ENCODE measurements around the gene BTK.

The BTK gene

GRCh38 chrX:101385795-101386541 is at the start of gene BTK:
Gene BTK (minus strand): TSS chrX:101386191. CDS start chrX:101375284, 10,907 bp downstream.
- no peak for DNase-seq (ENCODE audit: low read depth)

GRCh38 chrX:101430457-101431078 is 44.6 kb upstream of the BTK start:
- DNase-seq (ENCODE audit: low read depth), result no peak

- DNase-seq (ENCODE audit: low read depth), result no peak
Measured at GRCh38 chrX:101429934-101430333, 43.9 kb upstream of the BTK start.

GRCh38 chrX:101427954-101428353 is 42.0 kb upstream of the BTK start:
- no peak for DNase-seq (ENCODE audit: low read depth)

- no peak for DNase-seq (ENCODE audit: low read depth)
Measured at GRCh38 chrX:101419489-101419888, 33.5 kb upstream of the BTK start.

GRCh38 chrX:101417981-101418841 is 32.2 kb upstream of the BTK start:
- no peak for DNase-seq (ENCODE audit: low read depth)

- DNase-seq (ENCODE audit: low read depth), result no peak
Measured at GRCh38 chrX:101417190-101417589, 31.2 kb upstream of the BTK start.

- no peak for DNase-seq (ENCODE audit: low read depth)
Measured at GRCh38 chrX:101416691-101417090, 30.7 kb upstream of the BTK start.

GRCh38 chrX:101415180-101416145 is 29.5 kb upstream of the BTK start:
- DNase-seq (ENCODE audit: low read depth), result no peak

GRCh38 chrX:101411984-101412383 is 26.0 kb upstream of the BTK start:
- no peak for DNase-seq (ENCODE audit: low read depth)

DNA sequence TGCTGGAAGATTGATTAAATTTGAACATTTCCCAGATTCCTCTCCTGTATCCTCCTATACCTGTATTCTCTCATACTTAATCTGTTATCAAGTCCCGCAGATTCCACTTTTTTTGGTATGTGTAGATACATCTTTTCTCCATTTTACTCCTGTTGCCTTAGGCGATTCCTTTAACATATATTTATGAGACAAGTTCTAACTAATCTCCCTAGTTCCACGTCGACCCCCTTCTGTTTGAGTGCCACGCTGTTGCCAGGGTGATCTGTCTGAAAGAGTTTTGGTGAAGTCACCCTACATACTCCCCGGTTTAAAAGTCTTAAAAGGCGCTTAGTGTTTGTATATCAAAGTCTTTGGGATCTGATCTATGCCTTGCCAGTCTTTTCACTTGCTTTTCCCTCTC is 24.5 kb upstream of the BTK start:
- no peak for DNase-seq (ENCODE audit: low read depth)

DNA sequence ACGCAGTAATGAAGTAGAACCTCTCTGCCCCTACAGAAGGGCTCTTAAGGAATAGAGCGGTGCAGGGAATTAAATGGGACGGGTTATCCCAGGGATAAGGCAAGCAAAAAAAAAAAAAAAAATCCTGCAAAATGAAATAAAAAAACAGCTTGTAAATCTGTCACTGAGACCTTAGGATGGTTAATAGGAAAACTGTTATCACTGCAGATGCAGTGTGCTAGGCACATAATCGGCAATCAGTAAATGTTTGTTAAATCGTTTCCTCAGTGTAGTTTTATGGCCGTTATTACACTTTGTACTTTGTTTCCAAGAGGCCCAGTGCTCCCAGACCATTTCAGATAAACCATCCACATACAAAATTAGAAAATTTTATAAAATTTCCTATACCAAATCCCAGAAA is 23.1 kb upstream of the BTK start:
- DNase-seq (ENCODE audit: low read depth), result no peak

DNA sequence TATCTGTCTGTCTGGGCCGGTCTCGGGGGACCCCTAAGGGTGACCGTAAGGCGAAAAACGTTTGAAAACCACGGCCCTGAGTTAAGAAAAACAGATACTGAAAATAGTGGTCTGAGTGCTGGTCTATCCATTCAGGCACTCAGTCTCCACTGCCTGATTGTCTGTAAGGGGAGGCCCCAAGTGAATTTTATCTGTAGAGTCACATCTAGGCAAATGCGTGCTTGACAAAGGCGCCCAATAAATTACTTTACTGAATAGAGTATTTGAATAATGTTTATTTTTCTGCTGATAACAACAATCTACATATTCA is 22.5 kb upstream of the BTK start:
- no peak for DNase-seq (ENCODE audit: low read depth)

GRCh38 chrX:101407748-101408531 is 21.9 kb upstream of the BTK start, which contains the start of the genes GLA and HNRNPH2:
Gene GLA (minus strand): TSS chrX:101407925. CDS start chrX:101407903, 22 bp downstream.
Gene HNRNPH2 (plus strand): TSS chrX:101408222. CDS start chrX:101411989, 3,767 bp downstream.
- DNase-seq (ENCODE audit: low read depth), result peak; percentile 93

- no peak for DNase-seq (ENCODE audit: low read depth)
Measured at GRCh38 chrX:101407167-101407747, 21.3 kb upstream of the BTK start.

GRCh38 chrX:101399825-101400224 is 13.8 kb upstream of the BTK start:
- no peak for DNase-seq (ENCODE audit: low read depth)

- no peak for DNase-seq (ENCODE audit: low read depth)
Measured at GRCh38 chrX:101398694-101399093, 12.7 kb upstream of the BTK start.

GRCh38 chrX:101397779-101398178 is 11.8 kb upstream of the BTK start:
- no peak for DNase-seq (ENCODE audit: low read depth)

DNA sequence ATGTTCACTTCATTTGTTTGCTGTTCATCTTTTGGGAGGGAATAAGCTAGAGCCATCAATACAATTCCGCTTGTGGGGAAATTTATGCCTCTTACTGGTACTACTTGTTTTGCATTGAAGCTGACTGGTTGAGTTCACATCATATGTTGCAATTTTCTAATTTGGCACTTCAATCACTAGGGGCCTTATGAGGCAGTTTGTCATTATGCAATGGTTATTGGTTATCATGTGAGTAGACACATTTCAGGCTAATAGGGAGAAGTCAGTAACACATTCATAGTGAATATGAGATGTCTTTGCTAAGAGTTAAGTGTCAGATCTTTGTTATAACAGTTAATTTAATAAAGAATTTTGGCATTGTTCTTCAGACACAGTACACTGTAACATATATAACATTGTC is 9.8 kb upstream of the BTK start:
- no peak for DNase-seq (ENCODE audit: low read depth)

GRCh38 chrX:101394372-101394771 is 8.4 kb upstream of the BTK start:
- DNase-seq (ENCODE audit: low read depth), result no peak

All from non-pigmented ciliary epithelial cell (primary cell).